Endothelial cell (in vitro differentiated cells): Measurements from ENCODE around the gene SRRD. TPM values are rescaled to one million over a fixed set of nuclear protein-coding genes. Genes with fewer than 3 reads are reported as not detected.

ENCODE experiments used
- DNase-seq: peaks from one replicate; pipeline ENCODE4 v3.0.0; 2021; ENCODE audit warnings: low spot score
- H3K27ac Mint-ChIP-seq: one replicate; pipeline ENCODE4 v1.8.0; 2021; ENCODE audit warnings: mixed read lengths, inconsistent platforms; ENCODE audit not compliant: unreplicated experiment
- H3K27me3 Mint-ChIP-seq: one replicate; pipeline ENCODE4 v1.8.0; 2021; ENCODE audit warnings: mild to moderate bottlenecking, moderate library complexity, mixed read lengths, inconsistent platforms; ENCODE audit not compliant: unreplicated experiment
- H3K36me3 Mint-ChIP-seq: one replicate; pipeline ENCODE4 v1.8.0; 2021; ENCODE audit warnings: mild to moderate bottlenecking, low read depth, mixed read lengths, inconsistent platforms; ENCODE audit not compliant: unreplicated experiment
- H3K4me1 Mint-ChIP-seq: one replicate; pipeline ENCODE4 v1.8.0; 2021; ENCODE audit warnings: mild to moderate bottlenecking, mixed read lengths, inconsistent platforms; ENCODE audit not compliant: unreplicated experiment
- H3K4me3 Mint-ChIP-seq: one replicate; pipeline ENCODE4 v1.8.0; 2021; ENCODE audit warnings: mild to moderate bottlenecking, mixed read lengths, inconsistent platforms; ENCODE audit not compliant: unreplicated experiment
- H3K9me3 Mint-ChIP-seq: one replicate; pipeline ENCODE4 v1.8.0; 2021; ENCODE audit warnings: mixed read lengths, inconsistent platforms; ENCODE audit not compliant: unreplicated experiment
- total RNA-seq: library from RNA; stranded (reverse); fragmentation: NEBNext Ultra II Directional; extraction: Animal tissue kit (Norgen Biotek cat#: 25700); gene quantifications from one replicate; pipeline ENCODE4 v1.2.1, GENCODE V29; 2021; ENCODE audit not compliant: unreplicated experiment
- TF ChIP-seq, protein P1 (sequence below): fragments of 200-600 bp; sonication (generic); IDR thresholded peaks from one replicate; pipeline ENCODE4 v1.5.0; 2021; ENCODE audit warnings: antibody characterized with exemption; ENCODE audit not compliant: unreplicated experiment

The SRRD gene
- total RNA-seq, 1 donor from 2014 or later, result 19.5 TPM

- Mint-ChIP-seq H3K36me3 (peaks cover 25% of the 10 kb centered on the region), H3K4me1 (no peaks in the 10 kb centered on the region), H3K27me3 (peaks cover 4% of the 10 kb centered on the region), H3K9me3 (no peaks in the 10 kb centered on the region), H3K4me3 (no peak overlapping the region), H3K27ac (no peak overlapping the region)
- TF ChIP-seq, protein P1, sequence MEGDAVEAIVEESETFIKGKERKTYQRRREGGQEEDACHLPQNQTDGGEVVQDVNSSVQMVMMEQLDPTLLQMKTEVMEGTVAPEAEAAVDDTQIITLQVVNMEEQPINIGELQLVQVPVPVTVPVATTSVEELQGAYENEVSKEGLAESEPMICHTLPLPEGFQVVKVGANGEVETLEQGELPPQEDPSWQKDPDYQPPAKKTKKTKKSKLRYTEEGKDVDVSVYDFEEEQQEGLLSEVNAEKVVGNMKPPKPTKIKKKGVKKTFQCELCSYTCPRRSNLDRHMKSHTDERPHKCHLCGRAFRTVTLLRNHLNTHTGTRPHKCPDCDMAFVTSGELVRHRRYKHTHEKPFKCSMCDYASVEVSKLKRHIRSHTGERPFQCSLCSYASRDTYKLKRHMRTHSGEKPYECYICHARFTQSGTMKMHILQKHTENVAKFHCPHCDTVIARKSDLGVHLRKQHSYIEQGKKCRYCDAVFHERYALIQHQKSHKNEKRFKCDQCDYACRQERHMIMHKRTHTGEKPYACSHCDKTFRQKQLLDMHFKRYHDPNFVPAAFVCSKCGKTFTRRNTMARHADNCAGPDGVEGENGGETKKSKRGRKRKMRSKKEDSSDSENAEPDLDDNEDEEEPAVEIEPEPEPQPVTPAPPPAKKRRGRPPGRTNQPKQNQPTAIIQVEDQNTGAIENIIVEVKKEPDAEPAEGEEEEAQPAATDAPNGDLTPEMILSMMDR, result no peak
- no peak for DNase-seq
These were observed 29.7 kb upstream of the SRRD start for GRCh38 chr22:26453812-26454500.

- peaks cover 1% of the 10 kb centered on the region for H3K27me3 Mint-ChIP-seq
- no peak for DNase-seq
- no peak overlapping the region for H3K4me3 Mint-ChIP-seq
- no peaks in the 10 kb centered on the region for H3K9me3 Mint-ChIP-seq
- H3K4me1 Mint-ChIP-seq, result no peaks in the 10 kb centered on the region
- H3K27ac Mint-ChIP-seq, result no peak overlapping the region
- TF ChIP-seq, protein P1, result no peak
- H3K36me3 Mint-ChIP-seq, result peaks cover 12% of the 10 kb centered on the region
These were observed 25.9 kb upstream of the SRRD start for GRCh38 chr22:26457661-26458272.

GRCh38 chr22:26460202-26460601 is 23.5 kb upstream of the SRRD start:
- DNase-seq, result no peak
- no peak overlapping the region for H3K4me3 Mint-ChIP-seq
- no peaks in the 10 kb centered on the region for H3K4me1 Mint-ChIP-seq
- H3K27me3 Mint-ChIP-seq, result peaks cover 3% of the 10 kb centered on the region
- no peaks in the 10 kb centered on the region for H3K9me3 Mint-ChIP-seq
- H3K27ac Mint-ChIP-seq, result no peak overlapping the region
- peaks cover 21% of the 10 kb centered on the region for H3K36me3 Mint-ChIP-seq
- TF ChIP-seq, protein P1, result no peak

GRCh38 chr22:26461188-26461810 is 22.4 kb upstream of the SRRD start:
- no peaks in the 10 kb centered on the region for H3K4me1 Mint-ChIP-seq
- no peaks in the 10 kb centered on the region for H3K9me3 Mint-ChIP-seq
- no peak overlapping the region for H3K4me3 Mint-ChIP-seq
- H3K27ac Mint-ChIP-seq, result no peak overlapping the region
- H3K27me3 Mint-ChIP-seq, result peaks cover 3% of the 10 kb centered on the region
- DNase-seq, result peak; percentile 77
- peaks cover 26% of the 10 kb centered on the region for H3K36me3 Mint-ChIP-seq
- TF ChIP-seq, protein P1, result peak; percentile 69

DNA sequence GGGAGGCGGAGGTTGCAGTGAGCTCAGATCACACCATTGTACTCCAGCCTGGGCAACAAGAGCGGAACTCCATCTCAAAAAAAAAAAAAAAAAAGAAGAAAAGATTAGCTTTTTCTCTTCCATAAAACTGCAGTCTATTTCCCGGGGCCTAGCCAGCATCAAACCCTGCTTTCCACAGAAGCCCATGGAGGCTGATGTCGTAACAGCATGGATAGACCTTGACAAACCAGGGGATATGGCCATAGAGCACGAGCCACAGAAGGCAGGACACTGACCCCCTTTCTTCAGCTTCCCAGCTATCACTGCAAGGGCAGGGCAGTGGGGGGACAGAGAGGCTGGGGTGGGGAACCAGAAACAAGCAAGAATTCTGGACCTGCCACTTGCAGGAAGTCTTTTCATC is 21.6 kb upstream of the SRRD start:
- Mint-ChIP-seq H3K4me1 (no peaks in the 10 kb centered on the region), H3K9me3 (no peaks in the 10 kb centered on the region), H3K27ac (no peak overlapping the region), H3K4me3 (no peak overlapping the region), H3K36me3 (peaks cover 29% of the 10 kb centered on the region), H3K27me3 (peaks cover 3% of the 10 kb centered on the region)
- DNase-seq, result no peak
- TF ChIP-seq, protein P1, result no peak
